PC-3 (cell line): ENCODE results near the gene TMEM255B.

Source experiments
- CTCF ChIP-seq: fragments of 300-600 bp; sonication (generic); conservative IDR thresholded peaks from 2 replicates; pipeline ENCODE4 v1.5.1; 2017; ENCODE audit warnings: antibody characterized with exemption, low read depth, mild to moderate bottlenecking, low read length
- EZH2phosphoT487 ChIP-seq: fragments of 300-600 bp; sonication (generic); IDR thresholded peaks from 2 replicates; pipeline ENCODE4 v1.6.1; 2018; ENCODE audit warnings: mild to moderate bottlenecking, antibody characterized with exemption, low read length, borderline replicate concordance

GRCh38 chr13:113821847-113822246, 62.8 kb downstream of the TMEM255B start:
- TF ChIP-seq CTCF, result no peak
- TF ChIP-seq EZH2phosphoT487, result no peak
